Skeletal muscle cell (primary cell): ENCODE measurements around the gene ITIH5.

Source experiments
- DNase-seq: peaks from one replicate; pipeline ENCODE4 v3.0.0-alpha.2; 2010; ENCODE audit warnings: low read depth
- H3K4me3 ChIP-seq: 2 replicates; pipeline ENCODE4 v1.5.1; 2011; ENCODE audit warnings: low read depth, mild to moderate bottlenecking, control low read depth, low read length, moderate library complexity

ITIH5 gene

GRCh38 chr10:7561216-7561893 lies 105.4 kb downstream of the ITIH5 start:
- DNase-seq = no peak
- no peak overlapping the region for H3K4me3 ChIP-seq

GRCh38 chr10:7560519-7560918 lies 106.2 kb downstream of the ITIH5 start:
- no peak for DNase-seq
- no peak overlapping the region for H3K4me3 ChIP-seq

- DNase-seq = no peak
- no peak overlapping the region for H3K4me3 ChIP-seq
Observed at GRCh38 chr10:7559386-7559785, 107.4 kb downstream of the ITIH5 start.

GRCh38 chr10:7558036-7558435 lies 108.7 kb downstream of the ITIH5 start:
- DNase-seq = no peak
- H3K4me3 ChIP-seq = no peak overlapping the region

- DNase-seq = no peak
- H3K4me3 ChIP-seq = no peak overlapping the region
Observed at GRCh38 chr10:7553531-7553930, 113.2 kb downstream of the ITIH5 start.

- DNase-seq = no peak
- H3K4me3 ChIP-seq = no peak overlapping the region
Observed at GRCh38 chr10:7551950-7552716, 114.6 kb downstream of the ITIH5 start.

- no peak for DNase-seq
Observed at GRCh38 chr10:7551289-7551688, 115.5 kb downstream of the ITIH5 start.

GRCh38 chr10:7550013-7550412 lies 116.8 kb downstream of the ITIH5 start:
- no peak for DNase-seq

More at GRCh38 chr10:7551289-7551688, 115.5 kb downstream of the ITIH5 start:
- no peak overlapping the region for H3K4me3 ChIP-seq

GRCh38 chr10:7547829-7548228 lies 118.9 kb downstream of the ITIH5 start:
- H3K4me3 ChIP-seq = no peak overlapping the region
- no peak for DNase-seq

More at GRCh38 chr10:7550013-7550412, 116.8 kb downstream of the ITIH5 start:
- no peak overlapping the region for H3K4me3 ChIP-seq

- DNase-seq = no peak
- H3K4me3 ChIP-seq = no peak overlapping the region
Observed at GRCh38 chr10:7547206-7547605, 119.6 kb downstream of the ITIH5 start.

GRCh38 chr10:7546385-7546967 lies 120.3 kb downstream of the ITIH5 start:
- no peak for DNase-seq
- no peak overlapping the region for H3K4me3 ChIP-seq

GRCh38 chr10:7545792-7546191 lies 121.0 kb downstream of the ITIH5 start:
- no peak overlapping the region for H3K4me3 ChIP-seq
- DNase-seq = no peak

GRCh38 chr10:7545261-7545660 lies 121.5 kb downstream of the ITIH5 start:
- no peak overlapping the region for H3K4me3 ChIP-seq

GRCh38 chr10:7544203-7544602 lies 122.6 kb downstream of the ITIH5 start:
- no peak overlapping the region for H3K4me3 ChIP-seq
- no peak for DNase-seq

More at GRCh38 chr10:7545261-7545660, 121.5 kb downstream of the ITIH5 start:
- DNase-seq = no peak

GRCh38 chr10:7542189-7542914 lies 124.4 kb downstream of the ITIH5 start:
- DNase-seq = no peak
- no peak overlapping the region for H3K4me3 ChIP-seq

- no peak for DNase-seq
Observed at GRCh38 chr10:7541137-7542087, 125.4 kb downstream of the ITIH5 start.

GRCh38 chr10:7538970-7539654 lies 127.7 kb downstream of the ITIH5 start:
- H3K4me3 ChIP-seq = no peak overlapping the region
- DNase-seq = no peak

More at GRCh38 chr10:7541137-7542087, 125.4 kb downstream of the ITIH5 start:
- no peak overlapping the region for H3K4me3 ChIP-seq

GRCh38 chr10:7537126-7537525 lies 129.6 kb downstream of the ITIH5 start:
- no peak for DNase-seq
- no peak overlapping the region for H3K4me3 ChIP-seq
